Posterior vena cava (tissue), 2 donors: Measurements from ENCODE around the gene ABCF3. TPM values are rescaled to one million over a fixed set of nuclear protein-coding genes. Genes with fewer than 3 reads are reported as not detected.

ENCODE experiments used
- DNase-seq: peaks from one replicate; pipeline ENCODE4 v3.0.0-alpha.2; 2020; ENCODE audit warnings: low spot score
- intact Hi-C, 2 donors: fragments of 100-400 bp; cut with DNase I; formaldehyde crosslinking; loops; one replicate each; pipeline versions ENCODE4 v1.14.1 to v1.14.2; 2022 to 2023
- total RNA-seq, 2 donors: library from RNA; stranded (reverse); fragmentation: NEBNext Ultra II Directional; extraction: Animal tissue kit (Norgen Biotek cat#: 25700); gene quantifications; one replicate each; pipeline ENCODE4 v1.2.1, GENCODE V29; 2021
- donor health status: DM: yes; HTN: yes; CAD: no.
- donor health status: DM: yes; HTN: yes; CAD: no.

The ABCF3 gene
- total RNA-seq, 2 donors from 2014 or later, result 38.9 to 48.8 TPM

DNA sequence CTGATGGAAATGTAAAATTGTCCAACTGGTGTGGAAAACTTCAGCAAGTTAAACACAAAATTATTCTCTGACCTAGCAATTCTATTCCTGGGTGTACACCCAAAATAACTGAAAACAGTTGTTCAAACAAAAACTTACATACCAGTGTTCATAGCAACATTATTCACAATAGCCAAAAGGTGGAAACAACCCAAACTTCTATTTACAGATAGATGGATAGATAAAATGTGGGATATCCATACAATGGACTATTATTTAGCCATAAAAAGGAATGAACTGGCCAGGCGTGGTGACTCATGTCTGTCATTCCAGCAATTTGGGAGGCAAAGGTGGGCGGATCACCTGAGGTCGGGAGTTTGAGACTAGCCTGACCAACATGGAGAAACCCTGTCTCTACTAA, 36.5 kb downstream of the ABCF3 start:
- DNase-seq, result no peak
- intact Hi-C loops, result no loop called here

DNA sequence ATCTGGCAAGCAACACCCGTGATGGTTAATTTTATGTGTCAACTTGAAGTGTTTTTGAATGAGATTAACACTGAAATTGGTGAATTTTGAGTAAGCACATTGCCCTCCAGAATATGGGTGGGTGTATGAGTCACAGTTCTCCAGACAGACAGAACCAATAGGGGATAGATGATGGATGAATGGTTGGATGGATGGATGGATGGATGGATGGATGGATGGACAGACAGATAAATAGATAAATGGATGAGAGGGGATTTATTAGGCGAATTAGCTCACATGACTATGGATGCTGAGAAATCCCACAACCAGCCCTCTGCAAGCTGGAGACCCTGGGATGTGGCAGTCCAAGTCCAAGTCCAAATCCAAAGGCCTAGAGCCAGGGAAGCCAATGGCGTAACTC, 37.9 kb downstream of the ABCF3 start:
- intact Hi-C loops, result no loop called here
- DNase-seq, result no peak

DNA sequence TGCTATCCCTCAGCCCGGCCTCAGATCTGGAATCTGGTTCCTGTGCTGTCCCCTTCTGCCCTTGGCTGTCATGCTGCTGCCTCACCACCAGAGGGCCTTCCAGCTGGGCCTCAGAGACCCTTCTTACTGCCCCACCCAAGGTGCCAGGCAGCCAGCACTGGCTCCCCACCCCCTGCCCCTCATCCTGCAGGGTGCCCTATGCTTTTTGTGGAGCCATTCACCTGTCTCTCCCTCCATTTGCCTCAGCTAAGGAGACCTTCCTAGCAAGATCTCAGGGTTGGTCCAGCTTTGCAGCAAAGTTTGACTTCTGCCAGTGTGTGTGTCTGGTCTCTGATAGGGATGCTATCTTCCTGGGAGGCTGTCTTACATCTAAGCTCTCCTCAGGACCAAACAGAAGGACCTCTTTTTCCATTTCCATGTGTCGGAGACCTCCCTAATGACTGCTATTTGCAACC, 41.5 kb downstream of the ABCF3 start:
- intact Hi-C loops, result no loop called here
- no peak for DNase-seq

DNA sequence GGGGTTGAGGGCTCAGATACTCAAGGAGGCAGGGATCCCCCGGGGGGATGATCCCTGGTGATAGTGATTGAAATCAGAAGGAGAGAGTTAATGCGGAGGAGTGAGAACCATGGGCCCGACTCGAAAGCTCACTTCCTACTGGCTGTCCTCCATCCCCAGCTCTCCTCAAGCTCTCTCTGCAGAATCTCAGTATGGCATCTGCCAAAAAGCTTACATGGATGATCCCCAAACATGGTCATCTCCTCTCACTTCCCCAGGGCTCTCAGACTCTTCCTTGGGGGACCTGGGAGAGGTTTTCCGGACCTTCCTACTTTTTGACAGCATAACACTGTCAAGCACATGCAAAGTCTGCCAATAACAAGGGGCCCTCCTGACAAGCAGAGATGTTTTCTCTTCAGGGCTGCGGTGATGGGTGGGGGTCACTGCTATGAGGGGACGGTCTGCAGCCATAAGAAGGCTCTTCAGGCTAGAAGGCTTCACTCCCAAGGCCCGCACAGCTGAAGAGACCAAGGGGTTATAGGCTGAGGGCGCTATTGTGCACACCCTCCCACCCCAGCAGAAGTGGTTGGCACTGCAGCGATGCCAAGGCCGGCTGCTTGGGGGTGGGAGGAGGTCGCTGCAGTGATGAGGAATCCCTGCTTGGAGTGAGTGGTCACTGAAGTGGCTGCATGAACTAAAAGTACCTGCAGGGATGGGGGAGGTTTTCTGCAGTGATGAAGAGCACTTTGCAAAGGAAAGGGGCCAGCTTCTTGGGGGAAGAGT, 42.6 kb downstream of the ABCF3 start:
- DNase-seq, result no peak
- intact Hi-C loops, result no loop called here

DNA sequence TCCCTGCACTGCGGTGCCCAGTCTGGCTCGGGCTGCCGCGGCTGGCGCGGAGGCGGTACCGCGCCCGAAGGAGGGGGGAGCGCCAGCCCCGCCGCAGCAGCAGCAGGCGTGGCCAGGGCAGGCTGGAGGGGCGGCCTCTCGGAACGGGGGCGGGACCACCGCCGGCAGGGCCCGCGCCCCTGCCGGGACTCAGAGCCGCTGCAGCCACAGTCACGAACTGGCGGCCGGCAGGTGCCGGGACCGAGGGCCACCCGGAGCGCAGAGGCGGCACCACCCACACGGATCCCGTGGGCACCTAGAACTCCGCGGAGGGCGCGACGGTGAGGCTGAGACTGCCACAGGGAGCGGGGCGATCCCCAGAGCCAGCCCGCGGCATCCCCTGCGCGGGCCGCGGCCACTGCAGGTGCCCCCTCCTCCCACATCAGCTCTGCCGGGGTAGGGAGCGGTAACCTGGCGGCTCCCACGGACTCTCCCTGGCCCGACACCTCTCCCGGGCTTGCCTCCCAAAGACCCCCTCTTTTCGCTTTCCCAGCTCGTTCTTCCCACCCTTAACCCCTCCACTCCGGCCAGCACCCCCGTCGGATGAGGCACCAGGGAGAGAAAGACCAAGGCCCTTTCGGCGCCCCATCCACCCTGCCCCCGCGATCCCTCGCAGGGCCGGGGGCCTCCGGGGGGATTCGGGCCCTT, 43.5 kb downstream of the ABCF3 start, which contains the start of gene VWA5B2:
Gene VWA5B2, plus strand, starts transcription at position 192 of the 687 bp plus-strand sequence. CDS start 944 bp downstream, outside the sequence.
- intact Hi-C loops, result no loop called here
- DNase-seq, result no peak

DNA sequence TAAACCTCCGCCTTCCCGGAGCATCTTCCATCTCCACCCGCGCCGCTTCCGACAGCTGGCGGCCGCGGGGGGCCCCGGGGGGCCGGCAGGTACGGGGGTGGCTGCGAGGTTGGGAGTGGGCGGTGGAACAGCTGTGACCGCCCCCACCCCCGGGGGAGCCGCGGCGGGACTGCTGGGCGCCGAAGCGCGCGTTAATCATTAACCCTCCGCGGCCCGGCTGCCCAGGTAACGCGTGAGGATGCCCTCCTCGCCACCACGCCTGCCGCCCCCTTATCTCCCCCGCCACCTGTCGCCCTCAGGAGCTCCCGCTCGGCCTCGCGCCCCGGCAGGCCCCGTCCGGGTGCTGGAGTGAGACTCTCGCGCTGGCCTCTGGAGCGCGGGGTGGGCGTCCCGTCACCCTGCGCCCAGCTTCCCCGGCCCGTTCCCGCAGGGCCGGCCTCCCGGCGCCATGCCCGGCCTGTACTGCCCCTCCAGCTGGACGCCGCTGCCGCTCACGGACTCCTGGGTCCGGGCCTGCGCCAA, 44.1 kb downstream of the ABCF3 start:
- no peak for DNase-seq
- intact Hi-C loops, result no loop called here

DNA sequence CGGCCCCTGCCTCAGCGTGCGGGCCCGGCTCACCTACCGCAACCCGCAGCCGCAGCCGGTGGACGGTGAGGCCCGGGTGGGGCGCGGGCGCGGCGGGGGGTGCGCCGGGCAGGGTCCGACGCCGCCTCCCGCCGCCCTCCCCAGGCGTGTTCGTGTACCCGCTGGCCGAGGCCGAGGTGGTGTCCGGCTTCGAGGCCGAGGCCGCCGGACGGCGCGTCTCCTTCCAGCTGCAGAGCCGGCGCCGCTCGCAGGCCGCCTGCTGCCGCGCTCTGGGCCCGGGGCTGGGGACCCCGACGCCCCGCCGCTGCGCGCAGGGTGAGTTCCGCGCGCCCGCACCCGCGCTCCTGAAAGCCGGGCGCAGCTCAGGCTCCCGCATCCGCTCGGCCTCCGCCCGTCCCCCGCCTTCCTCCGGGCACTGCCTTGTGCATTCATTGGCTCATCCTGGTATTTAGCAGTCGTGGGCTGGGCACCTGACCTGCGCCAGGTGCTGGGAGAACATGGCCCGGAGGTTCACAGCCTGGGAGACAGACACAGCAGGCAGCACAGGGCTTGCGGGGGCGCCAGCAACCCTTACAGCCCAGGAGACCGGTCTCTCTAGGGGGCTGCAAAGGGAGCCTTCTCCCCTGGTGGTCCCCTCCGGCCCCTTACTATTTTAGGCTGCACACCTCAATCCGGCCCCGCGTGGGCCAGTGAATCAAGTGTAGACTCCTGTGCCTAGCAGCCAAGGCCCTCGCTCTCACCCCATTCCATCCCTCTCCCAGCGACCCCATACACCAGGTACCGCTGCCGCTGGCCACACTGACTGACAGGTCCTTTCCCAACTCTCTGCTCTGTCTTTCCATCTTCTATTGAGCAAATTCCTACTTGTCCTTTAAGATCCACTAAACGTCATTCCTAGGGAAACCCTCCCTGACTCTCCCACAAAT, 44.9 kb downstream of the ABCF3 start:
- no peak for DNase-seq
- intact Hi-C loops, result no loop called here

DNA sequence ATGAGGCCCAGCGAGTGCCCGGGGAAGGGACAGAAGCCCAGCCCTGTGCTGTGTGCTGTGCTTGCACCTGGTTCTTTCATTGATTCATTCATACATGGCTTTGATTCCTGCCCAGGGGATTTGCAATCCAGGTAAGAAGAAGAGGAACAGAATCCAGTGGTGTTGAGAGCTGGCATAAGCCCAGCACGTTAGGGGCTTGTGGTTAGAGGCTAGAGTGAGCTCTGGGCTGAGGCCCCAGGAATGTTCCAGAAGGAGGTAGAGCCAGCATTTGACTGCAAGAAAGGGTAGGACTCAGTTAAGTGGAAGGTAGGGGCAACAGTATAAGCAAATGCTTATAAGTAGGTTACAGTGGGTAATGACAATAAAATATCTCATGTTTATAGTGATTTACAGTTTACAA, 45.7 kb downstream of the ABCF3 start:
- intact Hi-C loops, result no loop called here
- no peak for DNase-seq

DNA sequence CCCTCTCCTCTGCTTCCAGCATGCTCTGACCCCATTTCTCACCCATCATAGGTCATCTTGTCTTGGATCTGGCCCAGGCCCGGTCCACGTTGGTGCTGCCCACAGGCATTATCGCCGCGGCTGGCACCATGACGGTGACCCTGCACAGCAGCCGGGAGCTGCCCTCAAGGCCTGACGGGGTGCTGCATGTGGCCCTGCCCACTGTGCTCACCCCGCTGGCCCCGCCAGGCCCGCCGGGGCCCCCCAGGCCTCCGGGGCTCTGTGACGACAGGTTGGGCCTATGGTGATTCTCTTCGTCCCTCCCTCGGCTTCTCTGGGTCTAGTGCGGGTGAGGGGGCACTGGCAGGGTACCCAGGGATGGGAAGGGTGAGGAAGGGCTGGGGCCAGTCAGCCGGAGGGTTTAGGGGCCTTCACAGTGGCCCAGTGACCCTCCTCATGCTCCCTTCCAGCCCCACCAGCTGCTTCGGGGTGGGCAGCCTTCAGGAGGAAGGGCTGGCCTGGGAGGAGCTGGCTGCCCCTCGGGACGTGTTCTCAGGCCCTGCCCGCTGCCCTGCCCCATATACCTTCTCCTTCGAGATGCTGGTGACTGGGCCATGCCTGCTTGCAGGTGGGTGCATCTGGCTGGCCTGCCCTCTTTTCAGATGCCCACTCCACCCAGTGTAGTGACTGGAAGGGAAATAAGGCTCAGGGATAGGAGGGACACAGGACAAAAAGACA, 47.3 kb downstream of the ABCF3 start:
- intact Hi-C loops, result no loop called here
- no peak for DNase-seq

DNA sequence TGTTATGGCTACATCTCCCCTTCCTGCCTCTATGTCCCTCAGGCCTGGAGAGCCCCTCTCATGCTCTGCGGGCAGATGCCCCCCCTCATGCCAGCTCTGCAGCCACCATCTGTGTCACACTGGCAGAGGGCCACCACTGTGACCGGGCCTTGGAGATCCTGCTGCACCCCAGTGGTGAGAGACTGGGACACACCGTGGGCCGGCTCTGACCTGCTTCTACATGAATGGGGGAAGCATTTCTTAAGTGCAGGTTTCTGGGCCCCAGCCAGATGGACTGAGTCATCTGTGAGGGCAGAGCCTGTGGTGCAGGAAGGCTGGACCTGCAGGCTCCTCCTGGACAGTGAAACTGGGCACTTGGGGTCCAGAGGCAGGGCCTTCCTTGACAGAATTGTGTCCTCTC, 48.2 kb downstream of the ABCF3 start:
- no peak for DNase-seq
- intact Hi-C loops, result no loop called here

DNA sequence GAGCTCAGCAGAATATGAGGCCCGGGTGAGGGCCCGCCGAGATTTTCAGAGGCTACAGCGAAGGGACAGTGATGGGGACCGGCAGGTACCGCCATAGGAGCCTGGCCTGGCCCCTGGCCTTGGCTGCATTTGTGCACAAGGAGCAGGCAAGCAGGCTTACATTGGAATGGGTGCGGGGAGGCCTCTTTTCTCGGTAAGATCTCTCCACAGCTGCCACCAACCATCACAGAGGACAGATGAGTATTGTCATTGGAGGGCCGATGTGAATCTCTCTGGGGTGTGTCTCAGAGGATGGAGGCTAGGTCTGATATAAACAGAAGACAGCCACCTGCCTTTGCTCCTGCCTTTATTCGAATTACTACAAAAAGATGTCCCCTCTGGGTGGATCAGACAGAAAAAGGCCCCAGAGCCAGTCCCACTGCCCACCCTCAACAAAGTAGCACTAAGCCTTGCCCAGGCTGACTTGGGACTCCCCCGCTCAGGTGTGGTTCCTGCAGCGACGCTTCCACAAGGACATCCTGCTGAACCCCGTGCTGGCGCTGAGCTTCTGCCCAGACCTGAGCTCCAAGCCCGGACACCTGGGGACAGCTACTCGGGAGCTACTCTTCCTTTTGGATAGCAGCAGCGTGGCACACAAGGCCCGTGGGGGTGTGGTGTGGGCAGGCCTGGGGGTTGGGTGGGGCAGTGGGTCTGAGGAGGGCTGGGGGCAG, 48.8 kb downstream of the ABCF3 start:
- intact Hi-C loops, result no loop called here
- no peak for DNase-seq

DNA sequence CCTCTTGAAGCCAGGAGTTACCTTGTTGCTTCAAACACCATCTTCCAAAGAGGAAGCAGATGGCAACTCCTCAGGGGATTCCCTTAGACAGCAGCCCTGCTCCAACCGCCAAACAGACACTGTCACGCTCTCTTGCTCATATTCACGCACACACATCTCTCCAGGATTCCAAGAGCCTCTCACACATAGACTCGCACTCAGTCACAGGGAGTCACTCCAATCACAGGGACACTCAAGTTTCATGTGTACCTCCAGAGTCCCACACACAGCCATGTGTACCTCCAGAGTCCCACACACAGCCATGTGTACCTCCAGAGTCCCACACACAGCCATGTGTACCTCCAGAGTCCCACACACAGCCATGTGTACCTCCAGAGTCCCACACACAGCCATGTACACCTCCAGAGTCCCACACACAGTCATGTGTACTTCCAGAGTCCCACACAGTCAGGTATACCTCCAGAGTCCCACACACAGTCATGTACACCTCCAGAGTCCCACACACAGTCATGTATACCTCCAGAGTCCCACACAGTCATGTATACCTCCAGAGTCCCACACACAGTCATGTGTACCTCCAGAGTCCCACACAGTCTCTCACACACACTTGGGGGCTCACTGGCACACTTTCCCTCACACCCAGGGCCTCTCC, 49.5 kb downstream of the ABCF3 start:
- intact Hi-C loops, result no loop called here
- DNase-seq, result no peak

DNA sequence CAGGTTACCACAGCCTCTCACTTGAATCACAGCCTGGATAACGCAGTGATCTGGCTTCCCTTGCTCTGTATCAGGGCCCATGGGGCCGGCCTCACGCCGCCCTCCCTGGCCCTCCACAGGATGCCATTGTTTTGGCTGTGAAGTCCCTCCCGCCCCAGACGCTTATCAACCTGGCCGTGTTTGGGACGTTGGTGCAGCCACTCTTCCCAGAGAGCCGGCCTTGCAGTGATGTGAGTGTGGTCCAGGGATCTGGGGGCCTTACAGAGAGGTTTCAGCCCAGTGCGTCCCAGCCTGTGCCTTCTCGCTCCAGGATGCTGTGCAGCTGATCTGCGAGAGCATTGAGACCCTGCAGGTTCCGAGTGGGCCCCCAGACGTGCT, 50.0 kb downstream of the ABCF3 start:
- intact Hi-C loops, result no loop called here
- no peak for DNase-seq

DNA sequence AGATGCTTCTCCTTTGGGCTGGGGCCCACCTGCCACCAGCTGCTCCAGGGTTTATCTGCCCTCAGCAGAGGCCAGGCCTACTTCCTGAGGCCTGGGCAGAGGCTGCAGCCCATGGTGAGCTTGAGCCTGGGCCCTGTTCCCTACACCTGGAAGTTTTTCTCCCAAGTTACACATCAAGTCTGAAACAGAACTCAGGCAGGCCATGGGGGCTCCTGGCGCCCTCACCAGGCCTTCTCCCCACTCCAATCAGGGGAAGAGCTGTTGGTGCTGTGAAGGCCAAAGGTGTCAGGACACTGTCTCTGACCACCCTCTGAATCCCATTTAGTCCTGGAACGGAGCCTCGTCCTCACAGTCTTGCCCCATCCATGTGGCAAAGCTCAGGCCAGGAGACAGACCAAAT, 50.6 kb downstream of the ABCF3 start:
- intact Hi-C loops, result no loop called here

DNA sequence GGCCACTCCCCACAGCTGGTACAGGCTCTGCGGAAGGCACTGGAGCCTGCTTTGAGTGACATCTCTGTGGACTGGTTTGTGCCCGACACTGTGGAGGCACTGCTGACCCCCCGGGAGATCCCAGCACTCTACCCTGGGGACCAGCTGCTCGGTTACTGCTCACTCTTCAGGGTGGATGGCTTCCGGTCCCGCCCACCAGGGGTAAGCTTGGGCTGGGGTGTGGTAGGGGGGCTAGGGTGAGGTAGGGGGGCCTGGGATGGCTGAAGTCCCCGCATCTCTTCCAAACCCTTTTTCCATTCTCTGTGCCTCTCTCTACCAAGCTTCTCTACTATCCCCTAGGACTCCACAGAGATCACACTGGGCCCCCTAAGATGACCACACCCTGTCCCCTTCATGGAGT, 51.2 kb downstream of the ABCF3 start:
- intact Hi-C loops, result no loop called here
- DNase-seq, result no peak

More for the DNA sequence above, 50.6 kb downstream of the ABCF3 start:
- DNase-seq, result no peak

DNA sequence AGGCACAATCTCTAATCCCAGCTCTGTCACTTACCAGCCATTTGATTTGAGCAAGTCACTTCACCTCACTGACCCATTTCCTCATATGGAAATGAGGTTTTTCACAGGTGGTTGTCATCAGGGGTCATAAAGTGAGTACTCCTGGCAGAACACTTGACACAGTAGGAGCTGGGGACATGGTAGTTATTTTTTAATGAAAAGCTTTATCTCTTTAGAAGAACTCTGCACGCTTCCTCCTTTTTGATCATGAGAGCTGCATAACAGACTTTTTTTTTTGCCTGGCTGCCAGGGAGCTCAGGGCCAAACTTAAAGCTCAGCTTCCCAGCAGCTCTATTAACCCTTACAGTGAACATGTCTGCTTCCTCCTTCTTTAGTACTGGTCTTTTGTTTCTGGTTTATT, 51.8 kb downstream of the ABCF3 start:
- no peak for DNase-seq
- intact Hi-C loops, result no loop called here

DNA sequence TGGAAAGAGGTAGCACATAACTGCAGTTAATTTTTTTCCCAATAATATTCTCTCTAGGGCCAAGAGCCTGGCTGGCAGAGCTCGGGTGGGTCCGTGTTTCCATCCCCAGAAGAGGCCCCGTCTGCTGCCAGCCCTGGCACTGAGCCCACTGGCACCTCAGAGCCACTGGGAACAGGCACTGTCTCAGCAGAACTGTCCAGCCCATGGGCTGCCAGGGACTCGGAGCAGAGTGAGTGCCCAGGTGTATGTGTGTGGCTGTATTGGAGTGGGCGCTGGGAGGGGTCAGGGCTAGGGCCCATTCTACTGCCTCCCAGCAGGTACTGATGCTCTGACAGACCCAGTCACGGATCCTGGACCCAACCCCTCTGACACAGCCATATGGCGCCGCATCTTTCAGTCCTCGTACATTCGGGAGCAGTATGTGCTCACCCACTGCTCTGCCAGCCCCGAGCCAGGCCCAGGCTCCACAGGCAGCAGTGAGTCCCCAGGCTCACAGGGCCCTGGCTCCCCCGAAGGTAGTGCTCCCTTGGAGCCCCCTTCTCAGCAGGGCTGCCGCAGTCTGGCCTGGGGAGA, 52.3 kb downstream of the ABCF3 start:
- intact Hi-C loops, result no loop called here
- DNase-seq, result no peak

DNA sequence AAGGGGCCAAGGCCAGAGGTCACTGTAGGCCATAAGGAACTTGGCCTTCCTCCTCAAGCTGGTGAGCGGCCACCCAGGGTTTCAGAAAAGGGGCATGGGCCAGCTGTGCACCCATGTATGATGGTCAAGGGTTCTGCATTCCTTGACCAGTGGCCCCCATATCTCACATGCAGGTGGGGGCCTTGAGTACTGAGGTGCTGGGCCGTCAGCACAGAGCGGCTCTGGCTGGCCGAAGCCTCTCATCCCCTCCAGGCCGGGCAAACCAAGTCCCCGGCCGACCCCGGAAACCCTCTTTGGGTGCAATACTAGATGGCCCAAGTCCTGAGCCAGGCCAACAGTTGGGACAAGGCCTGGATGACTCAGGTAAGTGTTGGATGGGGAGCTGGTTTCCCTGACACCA, 53.2 kb downstream of the ABCF3 start:
- DNase-seq, result no peak
- intact Hi-C loops, result no loop called here
